Measurements from ENCODE around the gene ZNF385B.

DNA sequence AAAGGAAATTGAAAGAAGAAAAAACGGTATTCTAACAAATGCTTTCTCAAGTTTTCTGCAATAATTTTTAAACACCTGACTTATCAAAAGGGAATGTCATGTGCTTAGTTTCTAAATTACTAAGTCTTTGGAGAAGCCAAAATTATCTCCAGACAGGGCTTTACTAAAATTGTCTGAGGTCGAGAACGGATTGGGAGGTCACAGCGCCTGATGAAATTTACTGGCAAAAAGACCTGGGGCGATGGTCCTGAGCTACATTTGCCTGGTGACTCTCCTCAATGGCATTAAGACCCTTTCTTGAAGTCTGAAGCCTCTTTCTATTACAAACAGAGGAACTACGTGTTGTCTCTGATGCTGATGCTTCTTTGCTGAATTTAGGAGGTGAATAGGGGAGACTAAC lies 305.0 kb downstream of the ZNF385B start:
- TF ChIP-seq, protein P1, sequence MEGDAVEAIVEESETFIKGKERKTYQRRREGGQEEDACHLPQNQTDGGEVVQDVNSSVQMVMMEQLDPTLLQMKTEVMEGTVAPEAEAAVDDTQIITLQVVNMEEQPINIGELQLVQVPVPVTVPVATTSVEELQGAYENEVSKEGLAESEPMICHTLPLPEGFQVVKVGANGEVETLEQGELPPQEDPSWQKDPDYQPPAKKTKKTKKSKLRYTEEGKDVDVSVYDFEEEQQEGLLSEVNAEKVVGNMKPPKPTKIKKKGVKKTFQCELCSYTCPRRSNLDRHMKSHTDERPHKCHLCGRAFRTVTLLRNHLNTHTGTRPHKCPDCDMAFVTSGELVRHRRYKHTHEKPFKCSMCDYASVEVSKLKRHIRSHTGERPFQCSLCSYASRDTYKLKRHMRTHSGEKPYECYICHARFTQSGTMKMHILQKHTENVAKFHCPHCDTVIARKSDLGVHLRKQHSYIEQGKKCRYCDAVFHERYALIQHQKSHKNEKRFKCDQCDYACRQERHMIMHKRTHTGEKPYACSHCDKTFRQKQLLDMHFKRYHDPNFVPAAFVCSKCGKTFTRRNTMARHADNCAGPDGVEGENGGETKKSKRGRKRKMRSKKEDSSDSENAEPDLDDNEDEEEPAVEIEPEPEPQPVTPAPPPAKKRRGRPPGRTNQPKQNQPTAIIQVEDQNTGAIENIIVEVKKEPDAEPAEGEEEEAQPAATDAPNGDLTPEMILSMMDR (IDR thresholded peaks at IDR 0.05) = no peak
- no peak for TF ChIP-seq POLR2A (IDR thresholded peaks at IDR 0.05)

Measured in uterus (tissue), 2 donors.